ENCODE measurements around the gene ZNF76. TPM values are rescaled to one million over a fixed set of nuclear protein-coding genes. Genes with fewer than 3 reads are reported as not detected.

ZNF76 gene
- total and polyA plus RNA-seq, 4 donors: 10.6 to 18.4 (median 12.4) TPM

GRCh38 chr6:35259948-35260590, 534 bp downstream of the ZNF76 start:
- Histone ChIP-seq H3K9me3 (ENCODE audit: control insufficient read depth in 4 of 4, low read length in 3 of 4) (no peaks in the 10 kb centered on the region), H3K27ac (ENCODE audit: low read depth in 1 of 2, low read length in 2 of 2) (peak overlapping the region; percentile 95 to 98), H3K4me3 (ENCODE audit: low read depth in 1 of 3, low read length in 3 of 3) (peak overlapping the region; percentile 72 to 92 (median 79)), H3K36me3 (ENCODE audit: control insufficient read depth in 4 of 4, insufficient read depth in 3 of 4, low read depth in 1 of 4, low read length in 3 of 4) (no peaks in the 10 kb centered on the region), H3K4me1 (ENCODE audit: control insufficient read depth in 4 of 4, insufficient read depth in 4 of 4, low read length in 3 of 4) (peaks cover 6 to 19% (median 12%) of the 10 kb centered on the region in 4 donors), H3K9ac (ENCODE audit: low read depth in 1 of 2, low read length in 2 of 2) (peak overlapping the region; percentile 75 to 90), H3K27me3 (ENCODE audit: control insufficient read depth in 4 of 4, insufficient read depth in 4 of 4, low read length in 3 of 4) (no peaks in the 10 kb centered on the region)
- TF ChIP-seq FOXA1 (IDR thresholded peaks at IDR 0.05) (no peak), RXRA (IDR thresholded peaks at IDR 0.05) (peak; percentile 45 to 56), NR2F2 (IDR thresholded peaks at IDR 0.05) (peak; percentile 42)
- DNase-seq (ENCODE audit: low spot score): peak; percentile 76
- WGBS: 4% methylated on average over 23 of the region's 23 CpGs

DNA sequence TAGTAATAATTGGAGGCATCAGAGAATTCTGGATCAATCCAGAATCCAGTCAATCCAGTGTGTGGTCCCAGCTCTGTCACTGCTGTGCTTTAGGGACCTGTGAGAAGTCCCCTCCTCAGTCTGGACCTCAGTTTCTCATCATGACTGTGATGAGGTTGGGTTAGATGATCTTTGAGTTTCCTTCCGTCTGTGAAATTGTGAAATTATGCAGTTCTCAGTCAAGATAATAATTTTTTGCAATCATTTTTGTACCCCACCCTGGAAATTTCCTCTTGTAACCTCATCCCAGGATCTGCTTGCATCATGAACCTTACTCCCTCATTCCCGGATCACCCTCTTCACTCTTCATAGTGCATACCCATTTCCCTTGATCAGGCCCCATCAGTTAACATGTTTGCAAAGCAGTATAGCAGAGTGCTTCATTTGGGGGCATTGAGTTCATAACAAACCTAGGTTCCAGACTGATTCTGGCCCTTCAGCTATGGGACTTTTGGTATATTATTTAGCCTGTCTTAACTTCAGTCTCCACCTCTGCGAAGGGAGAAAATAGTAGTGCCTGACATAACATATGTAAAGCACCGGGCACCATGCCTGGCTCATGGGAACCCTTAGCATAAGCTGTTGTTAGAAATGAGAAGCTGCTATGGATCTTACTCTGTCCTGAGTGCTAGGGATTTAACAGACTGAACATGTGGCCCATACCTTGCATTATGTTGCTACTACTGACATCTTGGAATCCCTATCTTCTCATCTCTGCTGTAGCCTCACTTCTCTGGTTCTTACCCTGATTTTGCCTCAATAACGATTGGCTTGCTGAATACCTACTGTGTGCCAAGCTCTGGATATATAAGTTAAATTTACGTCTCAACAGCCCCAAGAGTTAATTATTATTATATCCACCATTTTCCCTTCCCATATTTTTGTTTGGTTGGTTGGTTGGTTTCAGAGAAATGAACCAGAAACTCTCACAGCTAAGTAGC, 1.3 kb downstream of the ZNF76 start:
- no peaks in the 10 kb centered on the region for H3K9me3 ChIP-seq (ENCODE audit: control insufficient read depth in 4 of 4, low read length in 3 of 4)
- peak overlapping the region; percentile 75 to 90 for H3K9ac ChIP-seq (ENCODE audit: low read depth in 1 of 2, low read length in 2 of 2)
- no peak for TF ChIP-seq NR2F2 (IDR thresholded peaks at IDR 0.05)
- no peak for TF ChIP-seq FOXA2 (IDR thresholded peaks at IDR 0.05)
- TF ChIP-seq, protein P1, sequence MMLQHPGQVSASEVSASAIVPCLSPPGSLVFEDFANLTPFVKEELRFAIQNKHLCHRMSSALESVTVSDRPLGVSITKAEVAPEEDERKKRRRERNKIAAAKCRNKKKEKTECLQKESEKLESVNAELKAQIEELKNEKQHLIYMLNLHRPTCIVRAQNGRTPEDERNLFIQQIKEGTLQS (IDR thresholded peaks at IDR 0.05): no peak
- TF ChIP-seq RXRA (IDR thresholded peaks at IDR 0.05): no peak
- TF ChIP-seq, protein P2, sequence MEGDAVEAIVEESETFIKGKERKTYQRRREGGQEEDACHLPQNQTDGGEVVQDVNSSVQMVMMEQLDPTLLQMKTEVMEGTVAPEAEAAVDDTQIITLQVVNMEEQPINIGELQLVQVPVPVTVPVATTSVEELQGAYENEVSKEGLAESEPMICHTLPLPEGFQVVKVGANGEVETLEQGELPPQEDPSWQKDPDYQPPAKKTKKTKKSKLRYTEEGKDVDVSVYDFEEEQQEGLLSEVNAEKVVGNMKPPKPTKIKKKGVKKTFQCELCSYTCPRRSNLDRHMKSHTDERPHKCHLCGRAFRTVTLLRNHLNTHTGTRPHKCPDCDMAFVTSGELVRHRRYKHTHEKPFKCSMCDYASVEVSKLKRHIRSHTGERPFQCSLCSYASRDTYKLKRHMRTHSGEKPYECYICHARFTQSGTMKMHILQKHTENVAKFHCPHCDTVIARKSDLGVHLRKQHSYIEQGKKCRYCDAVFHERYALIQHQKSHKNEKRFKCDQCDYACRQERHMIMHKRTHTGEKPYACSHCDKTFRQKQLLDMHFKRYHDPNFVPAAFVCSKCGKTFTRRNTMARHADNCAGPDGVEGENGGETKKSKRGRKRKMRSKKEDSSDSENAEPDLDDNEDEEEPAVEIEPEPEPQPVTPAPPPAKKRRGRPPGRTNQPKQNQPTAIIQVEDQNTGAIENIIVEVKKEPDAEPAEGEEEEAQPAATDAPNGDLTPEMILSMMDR (IDR thresholded peaks at IDR 0.05; ENCODE audit: low read depth, low read length, missing input control): no peak
- no peak for TF ChIP-seq HNF4G (IDR thresholded peaks at IDR 0.05)
- no peak for TF ChIP-seq FOXA1 (IDR thresholded peaks at IDR 0.05)
- no peak for TF ChIP-seq GABPA (IDR thresholded peaks at IDR 0.05 in 1 of 2, conservative IDR thresholded peaks at IDR 0.05 in 1 of 2)
- TF ChIP-seq YY1 (IDR thresholded peaks at IDR 0.05): no peak
- TF ChIP-seq HNF4A (conservative IDR thresholded peaks at IDR 0.05): no peak
- TF ChIP-seq ZBTB33 (IDR thresholded peaks at IDR 0.05): no peak
- H3K4me1 ChIP-seq (ENCODE audit: control insufficient read depth in 4 of 4, insufficient read depth in 4 of 4, low read length in 3 of 4): peaks cover 6 to 19% (median 12%) of the 10 kb centered on the region in 4 donors
- no peaks in the 10 kb centered on the region for H3K36me3 ChIP-seq (ENCODE audit: control insufficient read depth in 4 of 4, insufficient read depth in 3 of 4, low read depth in 1 of 4, low read length in 3 of 4)
- WGBS: 88% methylated on average over 6 of the region's 6 CpGs
- peak overlapping the region in 1 of 3 donors; percentile 79 for H3K4me3 ChIP-seq (ENCODE audit: low read depth in 1 of 3, low read length in 3 of 3)
- no peaks in the 10 kb centered on the region for H3K27me3 ChIP-seq (ENCODE audit: control insufficient read depth in 4 of 4, insufficient read depth in 4 of 4, low read length in 3 of 4)
- peak overlapping the region; percentile 95 to 98 for H3K27ac ChIP-seq (ENCODE audit: low read depth in 1 of 2, low read length in 2 of 2)
- DNase-seq (ENCODE audit: low spot score): no peak

Data from liver (tissue), 9 donors.